PC-9 (cell line): ENCODE data around the gene LYPLA2. TPM values are rescaled to one million over a fixed set of nuclear protein-coding genes. Genes with fewer than 3 reads are reported as not detected.
"Not testable (repeated sequence)": the region's sequence is repeated elsewhere in the genome, so short reads cannot be mapped to it uniquely, and the experiment has no call there.

Experiments used
- BruUV-seq: library from RNA; stranded (reverse); fragments of 400-500 nt; replicated peaks from 2 replicates; lab custom pipeline; 2021; lab: Mats Ljungman, UMichigan
- CTCF ChIA-PET: fragments of 300-600 bp; sonication (Branson Sonifier 250); formaldehyde crosslinking; loops from one replicate; lab custom pipeline; 2022; ENCODE audit warnings: antibody characterized with exemption; lab: Charles Lee
- POLR2A ChIA-PET: fragments of 300-600 bp; sonication (Branson Sonifier 250); formaldehyde crosslinking; loops from one replicate; lab custom pipeline; 2022; ENCODE audit warnings: antibody characterized with exemption; ENCODE audit not compliant: unreplicated experiment; lab: Charles Lee
- DNase-seq, 2 experiments: peaks; one replicate each; pipeline versions ENCODE4 v3.0.0 to v3.0.0-alpha.2; 2015 to 2022; ENCODE audit warnings: mixed read lengths in 1 of 2
- H2AFZ ChIP-seq: fragments of 200-600 bp; sonication (generic); 2 replicates; pipeline ENCODE4 v1.8.1; 2017; ENCODE audit warnings: antibody characterized with exemption
- H3F3A ChIP-seq: fragments of 200-600 bp; sonication (generic); 2 replicates; pipeline ENCODE4 v1.8.1; 2017; ENCODE audit warnings: antibody characterized with exemption, mild to moderate bottlenecking, low read depth; ENCODE audit not compliant: insufficient read depth
- H3K27ac ChIP-seq: fragments of 200-600 bp; sonication (generic); 2 replicates; pipeline ENCODE4 v1.6.1; 2016; ENCODE audit warnings: mixed run types
- H3K27me3 ChIP-seq: fragments of 200-600 bp; sonication (generic); 2 replicates; pipeline ENCODE4 v1.6.1; 2016; ENCODE audit warnings: low read depth, mixed run types; ENCODE audit not compliant: insufficient read depth
- H3K36me3 ChIP-seq: fragments of 200-600 bp; sonication (generic); 2 replicates; pipeline ENCODE4 v1.6.1; 2016; ENCODE audit warnings: low read depth, mixed run types
- H3K4me1 ChIP-seq: fragments of 200-600 bp; sonication (generic); replicated peaks from 2 replicates; pipeline ENCODE4 v1.6.1; 2016; ENCODE audit warnings: mixed run types; ENCODE audit not compliant: insufficient read depth
- H3K4me2 ChIP-seq: fragments of 200-600 bp; sonication (generic); 2 replicates; pipeline ENCODE4 v1.6.1; 2017; ENCODE audit warnings: mixed run types
- H3K4me3 ChIP-seq: fragments of 200-600 bp; sonication (generic); 2 replicates; pipeline ENCODE4 v1.6.1; 2016; ENCODE audit warnings: mixed run types
- H3K79me2 ChIP-seq: fragments of 200-600 bp; sonication (generic); 2 replicates; pipeline ENCODE4 v1.6.1; 2017; ENCODE audit warnings: low read depth, mixed run types
- H3K9me2 ChIP-seq: fragments of 200-600 bp; sonication (generic); 2 replicates; pipeline ENCODE4 v1.8.1; 2017; ENCODE audit warnings: mild to moderate bottlenecking; ENCODE audit not compliant: insufficient read depth
- H3K9me3 ChIP-seq: fragments of 200-600 bp; sonication (generic); 2 replicates; pipeline ENCODE4 v1.8.1; 2016; ENCODE audit warnings: low read depth; ENCODE audit not compliant: insufficient read depth
- H4K20me1 ChIP-seq: fragments of 200-600 bp; sonication (generic); 2 replicates; pipeline ENCODE4 v1.8.1; 2017; ENCODE audit not compliant: insufficient read depth
- EZH2 ChIP-seq: fragments of 200-600 bp; sonication (generic); IDR thresholded peaks from 2 replicates; pipeline ENCODE4 v1.8.0; 2017; ENCODE audit warnings: antibody characterized with exemption, low read depth
- intact Hi-C: fragments of 100-400 bp; cut with micrococcal nuclease; formaldehyde crosslinking; loops from one replicate; pipeline ENCODE4 v1.10.0; 2022; ENCODE audit not compliant: unreplicated experiment
- total RNA-seq: library from RNA; stranded (reverse); gene quantifications from 2 replicates; pipeline ENCODE4 v1.2.3, GENCODE V29; 2021
- TF ChIP-seq, protein P1 (sequence below): fragments of 200-600 bp; sonication (generic); conservative IDR thresholded peaks from 2 replicates; pipeline ENCODE4 v1.6.1; 2017; ENCODE audit warnings: mixed run types, antibody characterized with exemption, mild to moderate bottlenecking, moderate library complexity

LYPLA2 gene
- total RNA-seq, 1 experiment from 2014 or later: 90.1 TPM

DNA sequence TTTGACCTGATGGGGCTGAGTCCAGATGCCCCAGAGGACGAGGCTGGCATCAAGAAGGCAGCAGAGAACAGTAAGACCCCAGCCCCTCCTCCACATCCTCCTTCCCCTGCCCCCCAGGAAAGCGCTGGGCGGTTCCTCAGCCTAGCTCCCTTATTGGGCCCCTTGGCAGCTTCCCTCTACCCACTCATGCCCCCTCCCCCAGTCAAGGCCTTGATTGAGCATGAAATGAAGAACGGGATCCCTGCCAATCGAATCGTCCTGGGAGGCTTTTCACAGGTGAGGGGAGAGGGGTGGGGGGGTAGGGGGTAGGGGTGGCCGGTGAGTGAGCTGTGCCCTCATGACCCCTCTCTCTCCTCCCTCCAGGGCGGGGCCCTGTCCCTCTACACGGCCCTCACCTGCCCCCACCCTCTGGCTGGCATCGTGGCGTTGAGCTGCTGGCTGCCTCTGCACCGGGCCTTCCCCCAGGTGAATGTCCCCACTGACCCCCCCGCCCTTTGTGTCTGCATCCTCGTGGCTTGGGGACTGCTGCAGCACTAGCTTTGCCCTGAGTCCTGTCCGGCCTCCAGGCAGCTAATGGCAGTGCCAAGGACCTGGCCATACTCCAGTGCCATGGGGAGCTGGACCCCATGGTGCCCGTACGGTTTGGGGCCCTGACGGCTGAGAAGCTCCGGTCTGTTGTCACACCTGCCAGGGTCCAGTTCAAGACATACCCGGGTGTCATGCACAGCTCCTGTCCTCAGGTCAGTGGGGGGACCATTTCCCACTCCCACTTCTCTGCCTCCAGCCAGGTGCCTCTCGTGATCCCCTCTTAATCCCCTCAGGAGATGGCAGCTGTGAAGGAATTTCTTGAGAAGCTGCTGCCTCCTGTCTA, 3.2 kb downstream of the LYPLA2 start:
- H3K9me2 ChIP-seq: no peaks in the 10 kb centered on the region
- BruUV-seq: no TSS peak
- no peak for TF ChIP-seq EZH2
- TF ChIP-seq, protein P1, sequence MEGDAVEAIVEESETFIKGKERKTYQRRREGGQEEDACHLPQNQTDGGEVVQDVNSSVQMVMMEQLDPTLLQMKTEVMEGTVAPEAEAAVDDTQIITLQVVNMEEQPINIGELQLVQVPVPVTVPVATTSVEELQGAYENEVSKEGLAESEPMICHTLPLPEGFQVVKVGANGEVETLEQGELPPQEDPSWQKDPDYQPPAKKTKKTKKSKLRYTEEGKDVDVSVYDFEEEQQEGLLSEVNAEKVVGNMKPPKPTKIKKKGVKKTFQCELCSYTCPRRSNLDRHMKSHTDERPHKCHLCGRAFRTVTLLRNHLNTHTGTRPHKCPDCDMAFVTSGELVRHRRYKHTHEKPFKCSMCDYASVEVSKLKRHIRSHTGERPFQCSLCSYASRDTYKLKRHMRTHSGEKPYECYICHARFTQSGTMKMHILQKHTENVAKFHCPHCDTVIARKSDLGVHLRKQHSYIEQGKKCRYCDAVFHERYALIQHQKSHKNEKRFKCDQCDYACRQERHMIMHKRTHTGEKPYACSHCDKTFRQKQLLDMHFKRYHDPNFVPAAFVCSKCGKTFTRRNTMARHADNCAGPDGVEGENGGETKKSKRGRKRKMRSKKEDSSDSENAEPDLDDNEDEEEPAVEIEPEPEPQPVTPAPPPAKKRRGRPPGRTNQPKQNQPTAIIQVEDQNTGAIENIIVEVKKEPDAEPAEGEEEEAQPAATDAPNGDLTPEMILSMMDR: no peak
- no peaks in the 10 kb centered on the region for H3K27me3 ChIP-seq
- peaks cover 22% of the 10 kb centered on the region for H3F3A ChIP-seq
- no peak for DNase-seq
- peaks cover 21% of the 10 kb centered on the region for H3K79me2 ChIP-seq
- H3K4me3 ChIP-seq: no peak overlapping the region
- H3K4me2 ChIP-seq: no peak overlapping the region
- no peaks in the 10 kb centered on the region for H3K36me3 ChIP-seq
- POLR2A ChIA-PET: interaction anchor here (0.6 kb wide), 1 partner anchor 16 kb away, joined by 4 read pairs; no protein-coding TSS in a partner anchor
- H2AFZ ChIP-seq: no peak overlapping the region
- no peaks in the 10 kb centered on the region for H4K20me1 ChIP-seq
- intact Hi-C loops: no loop called here
- no peaks in the 10 kb centered on the region for H3K9me3 ChIP-seq
- H3K27ac ChIP-seq: no peak overlapping the region
- CTCF ChIA-PET: no interaction called here
- peaks cover 21% of the 10 kb centered on the region for H3K4me1 ChIP-seq

DNA sequence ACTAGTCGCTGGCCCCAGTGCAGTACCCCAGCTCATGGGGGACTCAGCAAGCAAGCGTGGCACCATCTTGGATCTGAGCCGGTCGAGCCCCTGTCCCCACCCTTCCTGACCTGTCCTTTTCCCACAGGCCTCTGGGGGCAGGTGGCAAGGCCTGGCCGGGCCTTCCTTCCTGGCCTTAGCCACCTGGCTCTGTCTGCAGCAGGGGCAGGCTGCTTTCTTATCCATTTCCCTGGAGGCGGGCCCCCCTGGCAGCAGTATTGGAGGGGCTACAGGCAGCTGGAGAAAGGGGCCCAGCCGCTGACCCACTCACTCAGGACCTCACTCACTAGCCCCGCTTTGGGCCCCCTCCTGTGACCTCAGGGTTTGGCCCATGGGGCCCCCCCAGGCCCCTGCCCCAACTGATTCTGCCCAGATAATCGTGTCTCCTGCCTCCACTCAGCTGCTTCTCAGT, 3.8 kb downstream of the LYPLA2 start:
- BruUV-seq, intact Hi-C loops, H3K27me3 ChIP-seq, CTCF ChIA-PET, H3K9me2 ChIP-seq, DNase-seq, H3K4me3 ChIP-seq, POLR2A ChIA-PET, H3K27ac ChIP-seq, H3K36me3 ChIP-seq, H3K4me2 ChIP-seq, H2AFZ ChIP-seq, H4K20me1 ChIP-seq, H3K9me3 ChIP-seq: not testable (repeated sequence)
- Histone ChIP-seq H3K79me2 (peaks cover 21% of the 10 kb centered on the region), H3F3A (peaks cover 18% of the 10 kb centered on the region), H3K4me1 (peaks cover 16% of the 10 kb centered on the region)

DNA sequence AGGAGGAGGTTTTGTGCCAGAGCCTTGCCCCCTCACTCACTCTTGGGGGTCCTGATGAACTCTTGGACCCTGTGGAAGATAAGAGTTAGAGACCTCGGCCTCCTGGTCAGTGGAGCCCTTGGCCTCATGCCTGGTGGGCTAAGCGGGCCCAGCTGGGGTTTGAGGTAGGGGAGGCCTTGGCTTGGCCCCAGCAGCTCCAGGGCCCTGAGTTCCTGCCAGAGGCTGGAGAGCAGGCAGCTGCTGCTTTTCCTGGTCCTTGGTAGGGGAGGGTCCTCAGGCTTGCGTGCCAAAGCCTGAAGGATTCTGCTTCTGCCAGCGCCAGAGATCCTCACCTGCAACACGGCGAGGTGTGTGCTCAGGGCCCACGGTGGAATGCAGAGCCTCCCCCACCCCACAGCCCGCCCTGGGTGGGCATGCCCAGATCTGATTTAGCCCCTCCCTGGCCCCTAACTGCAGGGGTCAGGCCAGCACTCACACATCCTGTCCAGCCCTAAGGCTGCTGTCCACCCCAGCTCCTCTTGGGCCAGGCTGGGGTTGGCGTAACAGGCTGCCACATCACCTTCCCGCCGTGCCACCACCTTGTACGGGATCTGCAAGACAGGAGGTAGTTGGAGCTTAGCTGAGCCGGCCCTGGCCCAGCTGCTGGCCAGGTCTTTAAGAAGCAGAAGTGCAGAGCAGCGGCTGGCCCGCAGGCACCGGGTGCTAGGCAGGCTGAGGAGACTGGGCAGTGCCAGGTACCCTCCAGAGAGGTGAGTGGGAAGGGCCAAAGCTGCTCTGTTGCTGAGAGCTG, 4.9 kb downstream of the LYPLA2 start:
- H3K4me2 ChIP-seq: no peak overlapping the region
- no peaks in the 10 kb centered on the region for H3K27me3 ChIP-seq
- peaks cover 7% of the 10 kb centered on the region; the same call in 1 of the 2 replicates for H3F3A ChIP-seq
- ChIA-PET CTCF (no interaction called here), POLR2A (interaction anchor here (0.6 to 0.7 kb wide), 2 partner anchors 70 to 265 kb away, joined by 3 read pairs; no protein-coding TSS in a partner anchor)
- H3K79me2 ChIP-seq: peaks cover 21% of the 10 kb centered on the region
- no TSS peak for BruUV-seq
- intact Hi-C loops: no loop called here
- no peak overlapping the region for H3K4me3 ChIP-seq
- no peaks in the 10 kb centered on the region for H3K9me2 ChIP-seq
- no peak overlapping the region for H3K27ac ChIP-seq
- TF ChIP-seq, protein P1: no peak
- no peak for TF ChIP-seq EZH2
- H3K4me1 ChIP-seq: peaks cover 8% of the 10 kb centered on the region
- no peak for DNase-seq
- no peaks in the 10 kb centered on the region for H3K9me3 ChIP-seq
- H2AFZ ChIP-seq: no peak overlapping the region
- no peaks in the 10 kb centered on the region for H4K20me1 ChIP-seq
- no peaks in the 10 kb centered on the region for H3K36me3 ChIP-seq
